ENCODE data around the gene SLC1A5. TPM values are rescaled to one million over a fixed set of nuclear protein-coding genes. Genes with fewer than 3 reads are reported as not detected.

The SLC1A5 gene
- total RNA-seq, 2 experiments from 2014 or later = 7.1 TPM

DNA sequence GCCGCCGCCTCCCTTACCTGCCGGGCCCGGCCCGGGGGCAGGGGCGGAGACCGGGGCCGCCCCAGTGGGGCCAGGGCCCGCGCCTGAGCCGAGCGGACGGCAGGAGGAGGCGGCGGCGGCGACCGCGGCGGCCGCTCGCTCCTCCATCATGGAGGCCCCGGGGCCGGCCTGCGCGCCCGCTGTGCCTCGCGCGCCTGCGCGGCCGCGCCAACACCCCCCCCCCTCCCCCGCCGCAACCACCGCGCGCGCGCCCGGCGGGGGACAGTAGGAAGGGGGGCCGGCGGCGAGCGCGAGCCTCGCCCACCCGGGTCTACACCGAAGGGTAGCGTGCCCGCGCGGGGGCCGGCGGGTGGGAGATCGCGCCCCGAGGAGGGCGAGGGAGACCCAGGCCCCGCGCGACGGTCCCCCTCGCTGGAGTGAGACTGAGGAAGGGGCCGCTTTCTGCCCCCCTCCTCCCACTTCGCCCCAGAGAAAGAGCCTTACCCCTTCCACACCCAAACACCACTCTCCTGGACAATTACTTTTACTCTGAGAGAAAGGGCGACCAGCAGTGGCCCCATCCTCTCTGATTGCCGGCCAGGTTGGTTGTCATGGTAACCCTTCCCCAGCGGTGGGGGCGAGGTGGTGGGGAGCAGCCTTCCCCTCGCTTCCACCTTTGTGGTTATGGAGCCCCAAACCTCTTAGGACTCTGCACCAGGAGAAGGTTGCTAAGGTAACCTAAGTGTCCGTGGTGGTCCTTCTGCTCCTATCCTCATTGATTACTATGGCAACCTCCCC lies 41.9 kb downstream of the SLC1A5 start, which contains the start of gene STRN4:
Gene STRN4 (minus strand): TSS at position 170 of the 777 bp plus-strand sequence. CDS start 20 bp downstream, at position 150.
- intact Hi-C loops (cut with DNase I, micrococcal nuclease) = loop anchor here in 1 of 2 experiments (5.0 kb wide), 2 partner anchors 44 to 144 kb away; partner anchors contain the start of gene CALM3

DNA sequence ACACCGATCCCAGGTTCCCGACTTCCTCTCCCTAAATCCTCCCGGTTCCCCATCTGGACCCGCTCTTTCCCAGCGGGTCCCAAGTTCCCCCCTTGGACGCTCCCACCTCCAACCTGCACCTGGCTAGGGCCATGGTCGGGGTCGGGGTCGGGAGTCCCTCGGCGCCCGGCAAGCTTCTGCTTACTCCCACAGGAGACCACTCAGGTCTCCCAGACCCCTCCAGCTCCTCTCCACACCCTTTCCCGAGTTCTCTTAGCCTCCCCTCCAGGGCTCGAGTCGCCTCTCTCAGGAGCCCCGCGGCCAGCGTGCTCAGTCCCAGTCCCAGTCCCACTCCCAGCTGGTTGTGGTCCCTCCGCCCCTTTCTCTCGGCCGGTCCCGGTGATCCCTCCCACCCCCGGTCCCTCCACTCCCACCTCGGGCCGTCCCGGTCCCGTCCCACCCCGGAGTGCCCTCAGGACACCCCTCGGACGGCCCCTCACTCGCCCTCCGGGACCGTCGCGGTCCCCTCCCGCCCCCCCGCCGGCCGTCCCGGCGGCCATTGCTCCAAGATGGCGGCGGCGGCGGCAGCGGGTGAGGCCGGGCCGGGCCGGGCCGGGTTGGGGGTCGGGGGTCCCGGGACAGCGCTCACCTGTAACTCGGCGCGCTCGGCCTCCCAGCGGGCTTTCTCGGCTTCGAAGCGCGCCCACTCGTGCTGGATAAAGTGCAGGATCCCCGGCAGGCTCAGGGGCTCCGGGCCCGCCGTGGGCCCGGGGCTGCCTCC lies 42.7 kb downstream of the SLC1A5 start, which contains the start of gene FKRP:
Gene FKRP (plus strand): TSS at position 537 of the 760 bp plus-strand sequence. CDS start 9,394 bp downstream, outside the sequence.
- CTCF ChIA-PET = interaction anchor here (0.8 to 1.2 kb wide), 3 partner anchors 41 to 216 kb away, joined by 3 to 4 read pairs (median 3); no protein-coding TSS in a partner anchor
- no peaks in the 10 kb centered on the region for H3K9me3 ChIP-seq (ENCODE audit: control insufficient read depth in 1 of 2, insufficient read depth in 1 of 2, low read length in 2 of 2)
- peak within 1 kb of the TSS; percentile 78 for H3K4me3 ChIP-seq (ENCODE audit: low read length)
- H3K36me3 ChIP-seq (ENCODE audit: insufficient read depth, low read length) = peaks cover 30% of the 10 kb centered on the region
- Mint-ChIP-seq H3K36me3 (ENCODE audit: low read depth) (peaks cover 16% of the 10 kb centered on the region), H3K4me1 (ENCODE audit: low read depth) (peaks cover 58% of the 10 kb centered on the region), H3K27me3 (no peaks in the 10 kb centered on the region), H3K4me3 (peak within 1 kb of the TSS; percentile 94), H3K27ac (peak within 1 kb of the TSS; percentile 87), H3K9me3 (no peaks in the 10 kb centered on the region)
- ATAC-seq (ENCODE audit: poor library complexity) = peak; percentile 59
- TF ChIP-seq, protein P1, sequence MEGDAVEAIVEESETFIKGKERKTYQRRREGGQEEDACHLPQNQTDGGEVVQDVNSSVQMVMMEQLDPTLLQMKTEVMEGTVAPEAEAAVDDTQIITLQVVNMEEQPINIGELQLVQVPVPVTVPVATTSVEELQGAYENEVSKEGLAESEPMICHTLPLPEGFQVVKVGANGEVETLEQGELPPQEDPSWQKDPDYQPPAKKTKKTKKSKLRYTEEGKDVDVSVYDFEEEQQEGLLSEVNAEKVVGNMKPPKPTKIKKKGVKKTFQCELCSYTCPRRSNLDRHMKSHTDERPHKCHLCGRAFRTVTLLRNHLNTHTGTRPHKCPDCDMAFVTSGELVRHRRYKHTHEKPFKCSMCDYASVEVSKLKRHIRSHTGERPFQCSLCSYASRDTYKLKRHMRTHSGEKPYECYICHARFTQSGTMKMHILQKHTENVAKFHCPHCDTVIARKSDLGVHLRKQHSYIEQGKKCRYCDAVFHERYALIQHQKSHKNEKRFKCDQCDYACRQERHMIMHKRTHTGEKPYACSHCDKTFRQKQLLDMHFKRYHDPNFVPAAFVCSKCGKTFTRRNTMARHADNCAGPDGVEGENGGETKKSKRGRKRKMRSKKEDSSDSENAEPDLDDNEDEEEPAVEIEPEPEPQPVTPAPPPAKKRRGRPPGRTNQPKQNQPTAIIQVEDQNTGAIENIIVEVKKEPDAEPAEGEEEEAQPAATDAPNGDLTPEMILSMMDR (IDR thresholded peaks at IDR 0.05) = no peak
- H3K27ac ChIP-seq (ENCODE audit: low read depth in 1 of 2, low read length in 2 of 2) = peak within 1 kb of the TSS; percentile 9 to 29
- peak in 8 of 14 experiments; percentile 27 to 59 (median 40) for DNase-seq
- POLR2A ChIA-PET = interaction anchor here (1.2 to 1.6 kb wide), 2 partner anchors 31 to 145 kb away, joined by 5 to 6 read pairs; partner anchors contain the start of gene CALM3
- no peaks in the 10 kb centered on the region for H3K27me3 ChIP-seq (ENCODE audit: control insufficient read depth in 1 of 2, insufficient read depth in 2 of 2, low read length in 2 of 2)
- peaks cover 49% of the 10 kb centered on the region for H3K4me1 ChIP-seq (ENCODE audit: insufficient read depth, low read length)
- intact Hi-C loops (cut with DNase I, micrococcal nuclease) = loop anchor here in 1 of 2 experiments (5.0 kb wide), 2 partner anchors 43 to 143 kb away; partner anchors contain the start of gene CALM3

More for the DNA sequence above, 41.9 kb downstream of the SLC1A5 start, which contains the start of gene STRN4:
- H3K36me3 ChIP-seq (ENCODE audit: insufficient read depth, low read length) = peaks cover 24% of the 10 kb centered on the region
- H3K4me3 ChIP-seq (ENCODE audit: low read length) = peak within 1 kb of the TSS; percentile 78
- no peaks in the 10 kb centered on the region for H3K27me3 ChIP-seq (ENCODE audit: control insufficient read depth in 1 of 2, insufficient read depth in 2 of 2, low read length in 2 of 2)
- ATAC-seq (ENCODE audit: poor library complexity) (peak; percentile 69), DNase-seq (peak; percentile 30 to 87 (median 54))
- Mint-ChIP-seq H3K4me3 (peak within 1 kb of the TSS; percentile 94), H3K4me1 (ENCODE audit: low read depth) (peaks cover 55% of the 10 kb centered on the region), H3K27ac (peak within 1 kb of the TSS; percentile 87), H3K36me3 (ENCODE audit: low read depth) (peaks cover 20% of the 10 kb centered on the region), H3K9me3 (no peaks in the 10 kb centered on the region), H3K27me3 (no peaks in the 10 kb centered on the region)
- TF ChIP-seq, protein P1 (IDR thresholded peaks at IDR 0.05) = no peak
- H3K4me1 ChIP-seq (ENCODE audit: insufficient read depth, low read length) = peaks cover 41% of the 10 kb centered on the region
- ChIA-PET CTCF (interaction anchor here (0.8 to 1.1 kb wide), 2 partner anchors 42 to 94 kb away, joined by 3 to 4 read pairs; no protein-coding TSS in a partner anchor), POLR2A (interaction anchor here (1.2 to 1.6 kb wide), 2 partner anchors 32 to 146 kb away, joined by 5 to 6 read pairs; partner anchors contain the start of gene CALM3)
- H3K9me3 ChIP-seq (ENCODE audit: control insufficient read depth in 1 of 2, insufficient read depth in 1 of 2, low read length in 2 of 2) = no peaks in the 10 kb centered on the region
- H3K27ac ChIP-seq (ENCODE audit: low read depth in 1 of 2, low read length in 2 of 2) = peak within 1 kb of the TSS; percentile 9 to 29

DNA sequence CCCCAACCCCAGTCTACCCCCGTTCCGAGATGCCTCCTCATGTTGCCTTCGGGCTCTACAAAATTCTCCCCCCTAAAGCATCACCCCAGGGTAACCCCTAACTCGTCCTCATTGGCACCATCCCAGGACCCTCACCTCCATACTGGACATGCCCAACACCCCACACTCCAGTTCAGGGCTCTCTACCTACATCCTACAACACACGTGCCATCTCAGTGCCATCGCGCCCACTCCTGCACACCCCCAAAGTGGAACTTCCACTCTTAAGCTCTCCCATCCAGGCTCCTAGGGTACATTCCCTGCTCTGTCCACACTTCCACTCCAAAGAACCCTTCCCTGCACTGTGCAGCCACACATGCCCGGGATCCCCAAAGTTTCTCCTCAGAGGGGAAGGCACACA lies 43.4 kb downstream of the SLC1A5 start:
- TF ChIP-seq, protein P1 (IDR thresholded peaks at IDR 0.05) = no peak
- intact Hi-C loops (cut with DNase I, micrococcal nuclease) = loop anchor here in 1 of 2 experiments (5.0 kb wide), 2 partner anchors 43 to 143 kb away; partner anchors contain the start of gene CALM3
- Histone ChIP-seq H3K4me3 (ENCODE audit: low read length) (peak overlapping the region; percentile 78), H3K4me1 (ENCODE audit: insufficient read depth, low read length) (peaks cover 53% of the 10 kb centered on the region), H3K27ac (ENCODE audit: low read depth in 1 of 2, low read length in 2 of 2) (no peak overlapping the region), H3K9me3 (ENCODE audit: control insufficient read depth in 1 of 2, insufficient read depth in 1 of 2, low read length in 2 of 2) (no peaks in the 10 kb centered on the region), H3K27me3 (ENCODE audit: control insufficient read depth in 1 of 2, insufficient read depth in 2 of 2, low read length in 2 of 2) (no peaks in the 10 kb centered on the region), H3K36me3 (ENCODE audit: insufficient read depth, low read length) (peaks cover 25% of the 10 kb centered on the region)
- Mint-ChIP-seq H3K36me3 (ENCODE audit: low read depth) (peaks cover 14% of the 10 kb centered on the region), H3K9me3 (no peaks in the 10 kb centered on the region), H3K27me3 (no peaks in the 10 kb centered on the region), H3K27ac (peak overlapping the region; percentile 78), H3K4me3 (peak overlapping the region; percentile 92), H3K4me1 (ENCODE audit: low read depth) (peaks cover 63% of the 10 kb centered on the region)
- CTCF ChIA-PET = interaction anchor here (1.1 to 1.6 kb wide), 3 partner anchors 16 to 215 kb away, joined by 3 to 4 read pairs (median 4); no protein-coding TSS in a partner anchor
- ATAC-seq (ENCODE audit: poor library complexity) (no peak), DNase-seq (no peak)
- POLR2A ChIA-PET = interaction anchor here (1.2 to 1.6 kb wide), 2 partner anchors 31 to 144 kb away, joined by 5 to 6 read pairs; partner anchors contain the start of gene CALM3

Measured in CD4-positive, alpha-beta T cell (primary cell).